ENCODE measurements around the gene SOHLH1. TPM values are rescaled to one million over a fixed set of nuclear protein-coding genes. Genes with fewer than 3 reads are reported as not detected.
"Not testable (repeated sequence)": the region's sequence is repeated elsewhere in the genome, so short reads cannot be mapped to it uniquely, and the experiment has no call there.

Gene SOHLH1
- polyA plus RNA-seq, 1 experiment, result not detected

GRCh38 chr9:135677641-135678168 lies 21.6 kb downstream of the SOHLH1 start:
- Histone ChIP-seq H3K27me3 (ENCODE audit: control insufficient read depth, insufficient read depth, low read length) (peaks cover 3% of the 10 kb centered on the region; the same call in 1 of the 2 replicates), H3K36me3 (ENCODE audit: control insufficient read depth, insufficient read depth, low read length) (no peaks in the 10 kb centered on the region), H3K4me3 (ENCODE audit: low read depth, low read length) (no peak overlapping the region)
- CTCF ChIA-PET, result no interaction called here
- DNase-seq (ENCODE audit: low read depth), result no peak
- TF ChIP-seq CTCF (IDR thresholded peaks at IDR 0.05; ENCODE audit: insufficient read depth, low read depth, low read length), result no peak
- POLR2A ChIA-PET, result no interaction called here

GRCh38 chr9:135676891-135677290 lies 22.4 kb downstream of the SOHLH1 start:
- Histone ChIP-seq H3K4me3 (ENCODE audit: low read depth, low read length) (no peak overlapping the region), H3K36me3 (ENCODE audit: control insufficient read depth, insufficient read depth, low read length) (no peaks in the 10 kb centered on the region), H3K27me3 (ENCODE audit: control insufficient read depth, insufficient read depth, low read length) (peaks cover 3% of the 10 kb centered on the region; the same call in 1 of the 2 replicates)
- CTCF ChIA-PET, result no interaction called here
- no peak for TF ChIP-seq CTCF (IDR thresholded peaks at IDR 0.05; ENCODE audit: insufficient read depth, low read depth, low read length)
- POLR2A ChIA-PET, result no interaction called here
- no peak for DNase-seq (ENCODE audit: low read depth)

GRCh38 chr9:135674977-135675376 lies 24.3 kb downstream of the SOHLH1 start:
- no peak for TF ChIP-seq CTCF (IDR thresholded peaks at IDR 0.05; ENCODE audit: insufficient read depth, low read depth, low read length)
- H3K36me3 ChIP-seq (ENCODE audit: control insufficient read depth, insufficient read depth, low read length), result no peaks in the 10 kb centered on the region
- peaks cover 3% of the 10 kb centered on the region; the same call in 1 of the 2 replicates for H3K27me3 ChIP-seq (ENCODE audit: control insufficient read depth, insufficient read depth, low read length)
- no peak for DNase-seq (ENCODE audit: low read depth)
- ChIA-PET POLR2A (no interaction called here), CTCF (no interaction called here)
- H3K4me3 ChIP-seq (ENCODE audit: low read depth, low read length), result no peak overlapping the region

GRCh38 chr9:135673941-135674340 lies 25.3 kb downstream of the SOHLH1 start:
- ChIA-PET CTCF (no interaction called here), POLR2A (no interaction called here)
- Histone ChIP-seq H3K27me3 (ENCODE audit: control insufficient read depth, insufficient read depth, low read length) (peaks cover 3% of the 10 kb centered on the region; the same call in 1 of the 2 replicates), H3K4me3 (ENCODE audit: low read depth, low read length) (no peak overlapping the region), H3K36me3 (ENCODE audit: control insufficient read depth, insufficient read depth, low read length) (no peaks in the 10 kb centered on the region)
- TF ChIP-seq CTCF (IDR thresholded peaks at IDR 0.05; ENCODE audit: insufficient read depth, low read depth, low read length), result no peak
- no peak for DNase-seq (ENCODE audit: low read depth)

GRCh38 chr9:135672786-135673185 lies 26.5 kb downstream of the SOHLH1 start:
- H3K4me3 ChIP-seq (ENCODE audit: low read depth, low read length); POLR2A ChIA-PET; H3K36me3 ChIP-seq (ENCODE audit: control insufficient read depth, insufficient read depth, low read length); DNase-seq (ENCODE audit: low read depth); H3K27me3 ChIP-seq (ENCODE audit: control insufficient read depth, insufficient read depth, low read length): not testable (repeated sequence)
- CTCF ChIA-PET, result interaction anchor here (1.1 kb wide), 1 partner anchor 28 kb away, joined by 3 read pairs; no protein-coding TSS in a partner anchor

- Histone ChIP-seq H3K4me3 (ENCODE audit: low read depth, low read length) (no peak overlapping the region), H3K36me3 (ENCODE audit: control insufficient read depth, insufficient read depth, low read length) (no peaks in the 10 kb centered on the region), H3K27me3 (ENCODE audit: control insufficient read depth, insufficient read depth, low read length) (peaks cover 3% of the 10 kb centered on the region; the same call in 1 of the 2 replicates)
- POLR2A ChIA-PET, result no interaction called here
- no peak for DNase-seq (ENCODE audit: low read depth)
- CTCF ChIA-PET, result interaction anchor here (1.1 kb wide), 1 partner anchor 30 kb away, joined by 3 read pairs; no protein-coding TSS in a partner anchor
- TF ChIP-seq CTCF (IDR thresholded peaks at IDR 0.05; ENCODE audit: insufficient read depth, low read depth, low read length), result no peak
Measured at GRCh38 chr9:135671591-135672041, 27.7 kb downstream of the SOHLH1 start.

Data from BJ (cell line).